OCI-LY1 (cell line): ENCODE data around the gene B4GALT5.

Source experiments
- H2AFZ ChIP-seq: fragments of 200-600 bp; sonication (generic), shearing (Covaris generic); 2 replicates; pipeline ENCODE4 v1.6.0; 2014; ENCODE audit warnings: antibody characterized with exemption, mild to moderate bottlenecking, low read length
- H3F3A ChIP-seq: fragments of 200-600 bp; sonication (generic), shearing (Covaris generic); 2 replicates; pipeline ENCODE4 v1.6.0; 2014; ENCODE audit warnings: mild to moderate bottlenecking, antibody characterized with exemption, low read length, moderate library complexity; ENCODE audit not compliant: insufficient read depth
- H3K27ac ChIP-seq: fragments of 200-600 bp; sonication (generic); 2 replicates; pipeline ENCODE4 v1.5.1; 2014; ENCODE audit warnings: low read length, mixed run types, mild to moderate bottlenecking, low read depth; ENCODE audit not compliant: poor library complexity, severe bottlenecking
- H3K27me3 ChIP-seq: fragments of 200-600 bp; sonication (generic); 2 replicates; pipeline ENCODE4 v1.6.0; 2014; ENCODE audit warnings: antibody characterized with exemption, mild to moderate bottlenecking, low read length, moderate library complexity; ENCODE audit not compliant: insufficient read depth
- H3K36me3 ChIP-seq: fragments of 200-600 bp; sonication (generic); 2 replicates; pipeline ENCODE4 v1.6.1; 2014; ENCODE audit warnings: mild to moderate bottlenecking, antibody characterized with exemption, low read length, moderate library complexity, mixed read lengths; ENCODE audit not compliant: insufficient read depth
- H3K4me1 ChIP-seq: fragments of 200-600 bp; sonication (generic); 2 replicates; pipeline ENCODE4 v1.5.1; 2014; ENCODE audit warnings: mild to moderate bottlenecking, low read length, moderate library complexity; ENCODE audit not compliant: insufficient read depth, severe bottlenecking
- H3K4me2 ChIP-seq: fragments of 200-600 bp; sonication (generic), shearing (Covaris generic); 2 replicates; pipeline ENCODE4 v1.6.1; 2014; ENCODE audit warnings: low read length
- H3K4me3 ChIP-seq: fragments of 200-600 bp; sonication (generic); 2 replicates; pipeline ENCODE4 v1.5.1; 2014; ENCODE audit warnings: low read length, low read depth, mild to moderate bottlenecking, mixed read lengths; ENCODE audit not compliant: poor library complexity, severe bottlenecking
- H3K79me2 ChIP-seq: fragments of 200-600 bp; shearing (Covaris generic); 2 replicates; pipeline ENCODE4 v1.6.1; 2016; ENCODE audit warnings: mixed run types, low read length, mixed read lengths; ENCODE audit not compliant: insufficient read depth
- H3K9ac ChIP-seq: fragments of 200-600 bp; sonication (generic), shearing (Covaris generic); 2 replicates; pipeline ENCODE4 v1.6.1; 2014; ENCODE audit warnings: mild to moderate bottlenecking, low read length, mixed read lengths
- H3K9me2 ChIP-seq: fragments of 200-600 bp; sonication (generic), shearing (Covaris generic); 2 replicates; pipeline ENCODE4 v1.6.1; 2014; ENCODE audit warnings: low read depth, mild to moderate bottlenecking, low read length, mixed read lengths
- H3K9me3 ChIP-seq: fragments of 200-600 bp; shearing (Covaris generic); 2 replicates; pipeline ENCODE4 v1.6.1; 2014; ENCODE audit warnings: low read length, mixed read lengths
- H4K20me1 ChIP-seq: fragments of 200-600 bp; sonication (generic), shearing (Covaris generic); 2 replicates; pipeline ENCODE4 v1.6.0; 2016; ENCODE audit warnings: mild to moderate bottlenecking, low read length; ENCODE audit not compliant: insufficient read depth
- CTCF ChIP-seq: fragments of 200-600 bp; sonication (generic), shearing (Covaris generic); IDR thresholded peaks from 2 replicates; pipeline ENCODE4 v1.5.1; 2017; ENCODE audit warnings: mild to moderate bottlenecking, antibody characterized with exemption, low read length, moderate library complexity, mixed read lengths
- EZH2 ChIP-seq: fragments of 200-600 bp; sonication (generic), shearing (Covaris generic); IDR thresholded peaks from 2 replicates; pipeline ENCODE4 v1.8.0; 2017; ENCODE audit warnings: borderline replicate concordance, mixed run types, mild to moderate bottlenecking, antibody characterized with exemption, low read length, moderate library complexity, mixed read lengths

Gene B4GALT5

GRCh38 chr20:49690899-49691620 is 22.6 kb downstream of the B4GALT5 start:
- Histone ChIP-seq H3K27me3 (no peaks in the 10 kb centered on the region), H3K9me3 (no peaks in the 10 kb centered on the region), H3K79me2 (peaks cover 99% of the 10 kb centered on the region), H3K9ac (no peak overlapping the region; the same call in 1 of the 2 replicates), H3K4me3 (no peak overlapping the region), H3K9me2 (no peaks in the 10 kb centered on the region), H4K20me1 (no peaks in the 10 kb centered on the region), H3K36me3 (no peaks in the 10 kb centered on the region; the same call in 1 of the 2 replicates), H3K4me2 (peak overlapping the region; percentile 33; the same call in 1 of the 2 replicates), H2AFZ (no peak overlapping the region), H3K27ac (peak overlapping the region; percentile 87), H3F3A (0 out of 2 replicates have a peak, but pooled peaks cover 4% of the 10 kb centered on the region), H3K4me1 (peaks cover 100% of the 10 kb centered on the region)
- TF ChIP-seq EZH2 (no peak), CTCF (no peak)

- no peaks in the 10 kb centered on the region for H3K9me2 ChIP-seq
- no peak overlapping the region for H2AFZ ChIP-seq
- H3F3A ChIP-seq = peaks cover 7% of the 10 kb centered on the region
- H3K27me3 ChIP-seq = no peaks in the 10 kb centered on the region
- peaks cover 91% of the 10 kb centered on the region for H3K4me1 ChIP-seq
- H3K4me2 ChIP-seq = peak overlapping the region; percentile 32; the same call in 1 of the 2 replicates
- TF ChIP-seq CTCF = no peak
- no peak for TF ChIP-seq EZH2
- H3K27ac ChIP-seq = peak overlapping the region; percentile 86
- H3K79me2 ChIP-seq = peaks cover 92% of the 10 kb centered on the region
- peak overlapping the region; percentile 0 for H3K4me3 ChIP-seq
- H3K36me3 ChIP-seq = peaks cover 7% of the 10 kb centered on the region
- no peaks in the 10 kb centered on the region for H3K9me3 ChIP-seq
- H4K20me1 ChIP-seq = no peaks in the 10 kb centered on the region
- peak overlapping the region; percentile 15; the same call in 1 of the 2 replicates for H3K9ac ChIP-seq
Measured at GRCh38 chr20:49687595-49688567, 25.8 kb downstream of the B4GALT5 start.

DNA sequence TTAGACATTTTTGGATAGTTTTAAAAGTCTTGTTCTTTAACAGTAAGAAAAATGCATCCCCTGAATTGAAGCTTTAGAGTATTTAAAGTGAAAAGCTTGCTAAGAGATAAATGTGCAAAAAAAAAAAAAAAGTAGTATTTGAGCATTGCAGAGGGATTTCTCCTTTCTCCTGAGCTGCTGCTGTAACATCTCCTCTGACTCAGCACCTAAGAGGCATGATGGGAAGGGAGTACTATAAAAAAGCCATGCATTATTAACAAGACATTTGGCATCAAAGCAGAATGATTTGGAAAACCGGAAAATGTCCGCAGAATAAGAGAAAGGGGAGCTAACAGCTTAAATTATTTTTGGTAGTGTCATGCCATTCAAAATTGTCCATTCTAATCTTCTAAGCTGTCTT is 27.9 kb downstream of the B4GALT5 start:
- Histone ChIP-seq H3K79me2 (peaks cover 92% of the 10 kb centered on the region), H3K27ac (peak overlapping the region; percentile 86), H3K27me3 (no peaks in the 10 kb centered on the region), H3K4me2 (peak overlapping the region; percentile 47), H2AFZ (no peak overlapping the region), H3K4me3 (peak overlapping the region; percentile 3), H4K20me1 (no peaks in the 10 kb centered on the region), H3K9me2 (no peaks in the 10 kb centered on the region), H3K9ac (peak overlapping the region; percentile 39), H3K4me1 (peaks cover 89% of the 10 kb centered on the region), H3K36me3 (peaks cover 20% of the 10 kb centered on the region), H3F3A (peaks cover 7% of the 10 kb centered on the region), H3K9me3 (no peaks in the 10 kb centered on the region)
- TF ChIP-seq CTCF (no peak), EZH2 (no peak)
